ENCODE measurements around the gene RGS6. TPM values are rescaled to one million over a fixed set of nuclear protein-coding genes. Genes with fewer than 3 reads are reported as not detected.

RGS6 gene
- total RNA-seq, 1 experiment from 2014 or later: not detected

GRCh38 chr14:72578514-72578913 is 646.3 kb downstream of the RGS6 start:
- H3K4me3 ChIP-seq (ENCODE audit: low read length): no peak overlapping the region
- no peaks in the 10 kb centered on the region for H3K9me2 ChIP-seq (replicated peaks; ENCODE audit: low read length)
- no peaks in the 10 kb centered on the region for H3K9me3 ChIP-seq (ENCODE audit: low read length)
- ChIA-PET CTCF (no interaction called here), POLR2A (ENCODE audit: unreplicated experiment) (no interaction called here)
- DNase-seq (no peak), ATAC-seq (no peak)
- no peaks in the 10 kb centered on the region for H3K79me2 ChIP-seq (ENCODE audit: low read length)
- no peak overlapping the region for H3K27ac ChIP-seq (ENCODE audit: low read length)
- no peaks in the 10 kb centered on the region for H3K4me1 ChIP-seq (ENCODE audit: insufficient read depth, low read length)
- no peak overlapping the region for H3K4me2 ChIP-seq (ENCODE audit: low read length)
- no peak overlapping the region for H2AFZ ChIP-seq (ENCODE audit: low read length)
- no peaks in the 10 kb centered on the region for H3F3A ChIP-seq (ENCODE audit: low read length, unreplicated experiment)
- no peak overlapping the region for H3K9ac ChIP-seq (ENCODE audit: low read length)
- intact Hi-C loops (cut with micrococcal nuclease): no loop called here
- TF ChIP-seq, protein P1, sequence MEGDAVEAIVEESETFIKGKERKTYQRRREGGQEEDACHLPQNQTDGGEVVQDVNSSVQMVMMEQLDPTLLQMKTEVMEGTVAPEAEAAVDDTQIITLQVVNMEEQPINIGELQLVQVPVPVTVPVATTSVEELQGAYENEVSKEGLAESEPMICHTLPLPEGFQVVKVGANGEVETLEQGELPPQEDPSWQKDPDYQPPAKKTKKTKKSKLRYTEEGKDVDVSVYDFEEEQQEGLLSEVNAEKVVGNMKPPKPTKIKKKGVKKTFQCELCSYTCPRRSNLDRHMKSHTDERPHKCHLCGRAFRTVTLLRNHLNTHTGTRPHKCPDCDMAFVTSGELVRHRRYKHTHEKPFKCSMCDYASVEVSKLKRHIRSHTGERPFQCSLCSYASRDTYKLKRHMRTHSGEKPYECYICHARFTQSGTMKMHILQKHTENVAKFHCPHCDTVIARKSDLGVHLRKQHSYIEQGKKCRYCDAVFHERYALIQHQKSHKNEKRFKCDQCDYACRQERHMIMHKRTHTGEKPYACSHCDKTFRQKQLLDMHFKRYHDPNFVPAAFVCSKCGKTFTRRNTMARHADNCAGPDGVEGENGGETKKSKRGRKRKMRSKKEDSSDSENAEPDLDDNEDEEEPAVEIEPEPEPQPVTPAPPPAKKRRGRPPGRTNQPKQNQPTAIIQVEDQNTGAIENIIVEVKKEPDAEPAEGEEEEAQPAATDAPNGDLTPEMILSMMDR (conservative IDR thresholded peaks at IDR 0.05; ENCODE audit: low read depth, low read length): no peak
- TF ChIP-seq EZH2phosphoT487 (IDR thresholded peaks at IDR 0.05; ENCODE audit: borderline replicate concordance, low read length) (no peak), EZH2 (IDR thresholded peaks at IDR 0.05; ENCODE audit: low read length, unreplicated experiment) (no peak)
- H4K20me1 ChIP-seq (ENCODE audit: low read length): no peaks in the 10 kb centered on the region
- no TSS peak for BruUV-seq (replicated peaks)
- no peaks in the 10 kb centered on the region for H3K27me3 ChIP-seq (ENCODE audit: low read length)
- H3K36me3 ChIP-seq (ENCODE audit: low read depth, low read length): no peaks in the 10 kb centered on the region

DNA sequence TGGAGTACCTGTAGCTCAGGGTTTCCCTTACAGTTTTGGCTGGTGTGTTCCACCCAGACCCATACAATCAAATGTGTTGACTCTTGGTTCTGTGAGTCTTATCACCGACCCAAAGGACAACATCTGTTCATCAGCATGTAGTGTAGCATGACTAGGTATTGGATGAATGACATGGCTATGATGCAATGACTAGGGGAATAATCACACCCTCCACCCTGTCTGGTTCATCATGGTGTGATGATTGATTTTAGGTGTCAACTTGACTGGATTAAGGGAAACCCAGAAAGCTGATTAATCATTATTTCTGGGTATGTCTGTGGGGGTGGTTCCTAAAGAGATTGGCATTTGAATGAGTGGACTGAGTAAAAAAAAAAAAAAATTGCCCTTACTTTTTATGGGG is 650.4 kb downstream of the RGS6 start:
- H3K4me1 ChIP-seq (ENCODE audit: insufficient read depth, low read length): no peaks in the 10 kb centered on the region
- no peaks in the 10 kb centered on the region for H4K20me1 ChIP-seq (ENCODE audit: low read length)
- H3K27ac ChIP-seq (ENCODE audit: low read length): no peak overlapping the region
- H2AFZ ChIP-seq (ENCODE audit: low read length): no peak overlapping the region
- H3K27me3 ChIP-seq (ENCODE audit: low read length): no peaks in the 10 kb centered on the region
- ATAC-seq: no peak
- 0 out of 2 replicates have a peak, but pooled peaks cover 4% of the 10 kb centered on the region for H3K9me2 ChIP-seq (replicated peaks; ENCODE audit: low read length)
- no TSS peak for BruUV-seq (replicated peaks)
- H3K9me3 ChIP-seq (ENCODE audit: low read length): no peaks in the 10 kb centered on the region
- H3K9ac ChIP-seq (ENCODE audit: low read length): no peak overlapping the region
- H3K36me3 ChIP-seq (ENCODE audit: low read depth, low read length): no peaks in the 10 kb centered on the region
- no peak for DNase-seq
- ChIA-PET POLR2A (ENCODE audit: unreplicated experiment) (no interaction called here), CTCF (no interaction called here)
- no peaks in the 10 kb centered on the region for H3F3A ChIP-seq (ENCODE audit: low read length, unreplicated experiment)
- H3K79me2 ChIP-seq (ENCODE audit: low read length): no peaks in the 10 kb centered on the region
- TF ChIP-seq EZH2phosphoT487 (IDR thresholded peaks at IDR 0.05; ENCODE audit: borderline replicate concordance, low read length) (no peak), EZH2 (IDR thresholded peaks at IDR 0.05; ENCODE audit: low read length, unreplicated experiment) (no peak)
- TF ChIP-seq, protein P1 (conservative IDR thresholded peaks at IDR 0.05; ENCODE audit: low read depth, low read length): no peak
- H3K4me3 ChIP-seq (ENCODE audit: low read length): no peak overlapping the region
- H3K4me2 ChIP-seq (ENCODE audit: low read length): no peak overlapping the region
- intact Hi-C loops (cut with micrococcal nuclease): no loop called here

GRCh38 chr14:72583316-72584272 is 651.4 kb downstream of the RGS6 start:
- no peak overlapping the region for H3K4me3 ChIP-seq (ENCODE audit: low read length)
- H3K4me2 ChIP-seq (ENCODE audit: low read length): no peak overlapping the region
- H3F3A ChIP-seq (ENCODE audit: low read length, unreplicated experiment): no peaks in the 10 kb centered on the region
- no peaks in the 10 kb centered on the region for H3K79me2 ChIP-seq (ENCODE audit: low read length)
- no peak overlapping the region for H2AFZ ChIP-seq (ENCODE audit: low read length)
- H3K27me3 ChIP-seq (ENCODE audit: low read length): no peaks in the 10 kb centered on the region
- H3K36me3 ChIP-seq (ENCODE audit: low read depth, low read length): no peaks in the 10 kb centered on the region
- ATAC-seq: peak; percentile 27; the same call in 1 of the 2 replicates
- POLR2A ChIA-PET (ENCODE audit: unreplicated experiment): no interaction called here
- H3K4me1 ChIP-seq (ENCODE audit: insufficient read depth, low read length): no peaks in the 10 kb centered on the region
- H3K9me3 ChIP-seq (ENCODE audit: low read length): no peaks in the 10 kb centered on the region
- no peak for TF ChIP-seq EZH2 (IDR thresholded peaks at IDR 0.05; ENCODE audit: low read length, unreplicated experiment)
- no peak for TF ChIP-seq EZH2phosphoT487 (IDR thresholded peaks at IDR 0.05; ENCODE audit: borderline replicate concordance, low read length)
- TF ChIP-seq, protein P1 (conservative IDR thresholded peaks at IDR 0.05; ENCODE audit: low read depth, low read length): no peak
- H3K9me2 ChIP-seq (replicated peaks; ENCODE audit: low read length): 0 out of 2 replicates have a peak, but pooled peaks cover 4% of the 10 kb centered on the region
- H3K9ac ChIP-seq (ENCODE audit: low read length): no peak overlapping the region
- intact Hi-C loops (cut with micrococcal nuclease): no loop called here
- CTCF ChIA-PET: no interaction called here
- H4K20me1 ChIP-seq (ENCODE audit: low read length): no peaks in the 10 kb centered on the region
- no peak overlapping the region for H3K27ac ChIP-seq (ENCODE audit: low read length)
- BruUV-seq (replicated peaks): no TSS peak
- no peak for DNase-seq
